ENCODE measurements around the gene BMPR1A.

DNA sequence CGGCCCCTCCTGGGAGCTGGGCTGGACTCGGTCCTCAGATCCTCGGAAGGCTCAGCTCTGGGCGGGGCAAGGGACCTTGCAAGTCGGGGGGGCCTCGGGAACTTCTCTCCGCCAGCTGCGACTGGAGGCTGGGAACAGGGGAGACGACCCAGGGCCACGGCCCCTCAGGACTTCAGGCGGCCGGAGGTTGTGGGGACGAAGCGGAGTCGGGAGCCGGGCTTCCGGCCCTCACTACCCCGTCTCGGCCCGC, 214.5 kb downstream of the BMPR1A start:
- TF ChIP-seq, protein P1, sequence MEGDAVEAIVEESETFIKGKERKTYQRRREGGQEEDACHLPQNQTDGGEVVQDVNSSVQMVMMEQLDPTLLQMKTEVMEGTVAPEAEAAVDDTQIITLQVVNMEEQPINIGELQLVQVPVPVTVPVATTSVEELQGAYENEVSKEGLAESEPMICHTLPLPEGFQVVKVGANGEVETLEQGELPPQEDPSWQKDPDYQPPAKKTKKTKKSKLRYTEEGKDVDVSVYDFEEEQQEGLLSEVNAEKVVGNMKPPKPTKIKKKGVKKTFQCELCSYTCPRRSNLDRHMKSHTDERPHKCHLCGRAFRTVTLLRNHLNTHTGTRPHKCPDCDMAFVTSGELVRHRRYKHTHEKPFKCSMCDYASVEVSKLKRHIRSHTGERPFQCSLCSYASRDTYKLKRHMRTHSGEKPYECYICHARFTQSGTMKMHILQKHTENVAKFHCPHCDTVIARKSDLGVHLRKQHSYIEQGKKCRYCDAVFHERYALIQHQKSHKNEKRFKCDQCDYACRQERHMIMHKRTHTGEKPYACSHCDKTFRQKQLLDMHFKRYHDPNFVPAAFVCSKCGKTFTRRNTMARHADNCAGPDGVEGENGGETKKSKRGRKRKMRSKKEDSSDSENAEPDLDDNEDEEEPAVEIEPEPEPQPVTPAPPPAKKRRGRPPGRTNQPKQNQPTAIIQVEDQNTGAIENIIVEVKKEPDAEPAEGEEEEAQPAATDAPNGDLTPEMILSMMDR (conservative IDR thresholded peaks at IDR 0.05) = no peak
- no peak for TF ChIP-seq ZFX (IDR thresholded peaks at IDR 0.05)

Measured in C4-2B (cell line).